ENCODE results near the gene CISD1. TPM values are rescaled to one million over a fixed set of nuclear protein-coding genes. Genes with fewer than 3 reads are reported as not detected.

Gene CISD1
- total and polyA plus RNA-seq, 10 donors: 7.1 to 26.5 (median 19.3) TPM

DNA sequence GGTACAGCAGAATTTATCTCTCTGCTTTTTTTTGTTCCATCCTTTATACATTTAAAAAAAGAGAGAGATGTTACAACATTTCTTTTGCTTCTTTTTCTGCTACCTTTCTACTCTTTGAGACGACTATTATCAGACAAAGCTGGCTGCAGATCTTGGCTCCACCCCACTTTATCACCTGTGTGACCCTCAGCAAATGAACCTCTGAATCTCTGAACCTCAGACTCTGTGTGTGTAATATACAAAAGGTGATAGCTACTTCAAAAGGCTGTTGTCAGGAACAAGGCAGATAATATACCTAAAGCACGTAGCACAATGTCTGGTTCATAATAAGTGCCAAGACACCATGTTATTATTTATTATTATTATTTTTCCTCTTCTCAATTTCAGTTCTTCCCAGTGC lies 33.3 kb downstream of the CISD1 start:
- Histone ChIP-seq H3K4me3 (no peak overlapping the region), H3K9me3 (no peaks in the 10 kb centered on the region), H3K27me3 (replicated peaks in 1 of 7) (peaks cover 0 to 7% (median 0%) of the 10 kb centered on the region in 7 donors), H3K4me1 (peaks cover 0 to 7% (median 6%) of the 10 kb centered on the region in 6 donors), H3K27ac (no peak overlapping the region), H3K36me3 (no peaks in the 10 kb centered on the region)
- intact Hi-C loops (cut with DNase I; ENCODE audit: low total_unique reads): loop anchor here (10.0 kb wide), 1 partner anchor 83 kb away; the partner anchor contains the start of gene TFAM
- TF ChIP-seq POLR2AphosphoS5 (IDR thresholded peaks at IDR 0.05) (no peak), POLR2A (IDR thresholded peaks at IDR 0.05) (no peak)
- WGBS, 5 donors: 71 to 81% (median 76%) methylated on average over 2 of the region's 2 CpGs
- no peak for DNase-seq

DNA sequence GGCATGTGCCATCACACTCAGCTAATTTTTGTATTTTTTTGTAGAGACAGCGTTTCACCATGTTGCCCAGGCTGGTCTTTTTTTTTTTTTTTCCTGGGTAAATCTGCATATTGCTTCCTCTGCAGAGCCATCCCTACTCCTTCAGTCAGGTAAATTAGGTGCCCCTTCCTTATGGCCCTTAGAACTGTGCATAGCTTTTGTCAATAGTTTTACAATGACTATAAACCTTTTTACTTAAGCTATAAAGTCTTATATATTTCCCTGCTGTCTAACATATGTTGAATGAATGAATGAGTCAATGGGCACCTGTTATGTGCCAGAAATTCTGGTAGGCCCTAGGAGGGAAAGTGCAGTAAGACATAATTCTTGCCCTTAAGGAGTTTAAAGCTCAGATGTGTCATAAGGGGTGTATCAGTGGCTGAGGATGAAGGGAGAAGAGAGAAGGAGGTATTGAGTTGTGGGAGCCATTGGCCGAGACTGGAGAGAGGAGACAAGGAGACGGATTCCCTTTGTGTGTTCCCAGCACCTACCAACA lies 35.2 kb downstream of the CISD1 start:
- Histone ChIP-seq H3K27me3 (replicated peaks in 1 of 7) (peaks cover 0 to 7% (median 0%) of the 10 kb centered on the region in 7 donors), H3K4me3 (no peak overlapping the region), H3K36me3 (no peaks in the 10 kb centered on the region), H3K27ac (no peak overlapping the region), H3K4me1 (peaks cover 0 to 7% (median 6%) of the 10 kb centered on the region in 6 donors), H3K9me3 (no peaks in the 10 kb centered on the region)
- WGBS, 5 donors: 78 to 92% (median 87%) methylated on average over 3 of the region's 3 CpGs
- no peak for DNase-seq
- intact Hi-C loops (cut with DNase I; ENCODE audit: low total_unique reads): loop anchor here (10.0 kb wide), 1 partner anchor 81 kb away; the partner anchor contains the start of gene TFAM
- no peak for TF ChIP-seq POLR2AphosphoS5 (IDR thresholded peaks at IDR 0.05)

DNA sequence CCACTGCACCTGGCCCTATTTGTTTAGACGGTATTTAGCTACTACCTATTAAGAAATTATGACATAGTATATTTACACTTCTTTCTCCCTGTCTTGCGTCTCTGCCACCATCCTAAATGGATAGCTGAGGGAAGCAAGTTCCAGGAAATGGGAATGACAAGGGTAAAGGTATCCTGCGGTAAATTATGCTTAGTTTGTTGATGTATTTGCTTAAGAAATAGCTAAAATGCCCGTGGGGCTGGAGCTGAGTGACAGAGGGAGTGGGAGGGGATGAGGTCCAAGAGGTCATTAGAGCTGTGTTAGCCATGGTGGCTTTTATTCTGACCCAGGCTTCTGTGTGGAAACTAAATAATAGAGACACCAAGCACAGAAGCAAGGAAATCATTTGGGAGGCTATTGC lies 36.9 kb downstream of the CISD1 start:
- TF ChIP-seq POLR2A (IDR thresholded peaks at IDR 0.05): no peak
- TF ChIP-seq, protein P1, sequence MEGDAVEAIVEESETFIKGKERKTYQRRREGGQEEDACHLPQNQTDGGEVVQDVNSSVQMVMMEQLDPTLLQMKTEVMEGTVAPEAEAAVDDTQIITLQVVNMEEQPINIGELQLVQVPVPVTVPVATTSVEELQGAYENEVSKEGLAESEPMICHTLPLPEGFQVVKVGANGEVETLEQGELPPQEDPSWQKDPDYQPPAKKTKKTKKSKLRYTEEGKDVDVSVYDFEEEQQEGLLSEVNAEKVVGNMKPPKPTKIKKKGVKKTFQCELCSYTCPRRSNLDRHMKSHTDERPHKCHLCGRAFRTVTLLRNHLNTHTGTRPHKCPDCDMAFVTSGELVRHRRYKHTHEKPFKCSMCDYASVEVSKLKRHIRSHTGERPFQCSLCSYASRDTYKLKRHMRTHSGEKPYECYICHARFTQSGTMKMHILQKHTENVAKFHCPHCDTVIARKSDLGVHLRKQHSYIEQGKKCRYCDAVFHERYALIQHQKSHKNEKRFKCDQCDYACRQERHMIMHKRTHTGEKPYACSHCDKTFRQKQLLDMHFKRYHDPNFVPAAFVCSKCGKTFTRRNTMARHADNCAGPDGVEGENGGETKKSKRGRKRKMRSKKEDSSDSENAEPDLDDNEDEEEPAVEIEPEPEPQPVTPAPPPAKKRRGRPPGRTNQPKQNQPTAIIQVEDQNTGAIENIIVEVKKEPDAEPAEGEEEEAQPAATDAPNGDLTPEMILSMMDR (IDR thresholded peaks at IDR 0.05 in 8 of 11, conservative IDR thresholded peaks at IDR 0.05 in 3 of 11): no peak
- no peak for TF ChIP-seq POLR2AphosphoS5 (IDR thresholded peaks at IDR 0.05)
- no peaks in the 10 kb centered on the region for H3K4me1 ChIP-seq
- no peak overlapping the region for H3K27ac ChIP-seq
- no peaks in the 10 kb centered on the region for H3K36me3 ChIP-seq
- H3K9me3 ChIP-seq: no peaks in the 10 kb centered on the region
- peaks cover 0 to 7% (median 0%) of the 10 kb centered on the region in 7 donors for H3K27me3 ChIP-seq (replicated peaks in 1 of 7)
- H3K4me3 ChIP-seq: no peak overlapping the region
- no peak for DNase-seq
- WGBS, 5 donors: 60 to 76% (median 67%) methylated on average over 4 of the region's 4 CpGs
- intact Hi-C loops (cut with DNase I; ENCODE audit: low total_unique reads): loop anchor here (10.0 kb wide), 1 partner anchor 79 kb away; the partner anchor contains the start of gene TFAM

DNA sequence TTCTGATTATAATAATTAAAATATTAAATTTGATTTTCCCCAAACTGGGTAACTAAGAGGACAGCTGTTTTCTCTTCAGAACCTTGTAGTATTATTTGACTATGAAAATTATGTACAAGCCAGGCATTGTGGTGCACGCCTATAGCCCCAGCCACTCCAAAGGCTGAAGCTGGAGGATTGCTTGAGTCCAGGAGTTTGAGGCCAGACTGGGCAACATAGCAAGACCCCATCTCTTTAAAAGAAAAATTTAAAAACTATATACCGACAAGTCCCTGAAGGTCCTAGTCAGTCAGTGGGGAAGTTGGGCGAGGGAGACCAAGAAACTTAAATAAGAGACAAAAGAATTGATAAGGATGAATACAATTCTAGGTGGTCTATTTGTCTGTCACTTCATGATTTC lies 38.7 kb downstream of the CISD1 start:
- no peaks in the 10 kb centered on the region for H3K4me1 ChIP-seq
- no peak for TF ChIP-seq POLR2A (IDR thresholded peaks at IDR 0.05)
- TF ChIP-seq, protein P1 (IDR thresholded peaks at IDR 0.05 in 8 of 11, conservative IDR thresholded peaks at IDR 0.05 in 3 of 11): no peak
- no peak for TF ChIP-seq POLR2AphosphoS5 (IDR thresholded peaks at IDR 0.05)
- no peak overlapping the region for H3K4me3 ChIP-seq
- H3K27ac ChIP-seq: no peak overlapping the region
- WGBS, 5 donors: 91 to 96% (median 94%) methylated on average over 3 of the region's 3 CpGs
- H3K36me3 ChIP-seq: no peaks in the 10 kb centered on the region
- H3K9me3 ChIP-seq: no peaks in the 10 kb centered on the region
- intact Hi-C loops (cut with DNase I; ENCODE audit: low total_unique reads): loop anchor here (10.0 kb wide), 1 partner anchor 77 kb away; the partner anchor contains the start of gene TFAM
- peaks cover 0 to 3% (median 0%) of the 10 kb centered on the region in 7 donors for H3K27me3 ChIP-seq (replicated peaks in 1 of 7)
- no peak for DNase-seq

DNA sequence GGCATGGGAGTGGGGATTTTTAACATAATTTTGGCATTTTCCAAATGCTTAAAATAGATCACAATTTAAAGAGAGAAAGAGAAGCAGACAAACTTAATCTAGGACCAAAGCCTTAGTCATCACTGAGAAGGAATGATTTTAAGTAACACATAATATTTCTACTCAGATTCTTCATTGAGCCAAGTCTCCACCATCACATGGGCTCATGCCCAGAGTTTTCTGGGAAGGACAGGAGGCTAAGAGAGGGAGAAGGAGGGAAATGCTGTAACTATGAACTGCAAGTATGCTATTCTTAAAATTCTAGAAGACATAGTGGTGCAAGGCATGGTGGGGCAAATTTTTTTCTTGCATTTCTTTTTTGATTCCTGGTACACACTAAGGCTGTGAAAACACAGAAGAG lies 42.1 kb downstream of the CISD1 start:
- H3K4me1 ChIP-seq: no peaks in the 10 kb centered on the region
- TF ChIP-seq POLR2A (IDR thresholded peaks at IDR 0.05) (no peak), POLR2AphosphoS5 (IDR thresholded peaks at IDR 0.05) (no peak)
- TF ChIP-seq, protein P1 (IDR thresholded peaks at IDR 0.05 in 8 of 11, conservative IDR thresholded peaks at IDR 0.05 in 3 of 11): no peak
- H3K4me3 ChIP-seq: no peak overlapping the region
- H3K36me3 ChIP-seq: no peaks in the 10 kb centered on the region
- H3K27me3 ChIP-seq (replicated peaks in 1 of 7): peaks cover 0 to under 1% (median 0%) of the 10 kb centered on the region in 7 donors
- H3K9me3 ChIP-seq: no peaks in the 10 kb centered on the region
- no peak for DNase-seq
- intact Hi-C loops (cut with DNase I; ENCODE audit: low total_unique reads): no loop called here
- no peak overlapping the region for H3K27ac ChIP-seq

Measured in spleen (tissue), 11 donors.